H54 (cell line): Measurements from ENCODE around the gene QDPR.
A peak's percentile ranks its signal among the peaks of the same experiment; 100 is the strongest.
"Not testable (repeated sequence)": the region's sequence is repeated elsewhere in the genome, so short reads cannot be mapped to it uniquely, and the experiment has no call there.

Experiments
- DNase-seq: peaks from one replicate; pipeline ENCODE4 v3.0.0; 2011; ENCODE audit warnings: low spot score, mixed read lengths; ENCODE audit not compliant: insufficient read length
- FAIRE-seq: peaks from 3 replicates; lab custom pipeline; 2011; peaks lifted over from hg19 to GRCh38; lab: Jason Lieb, UNC
- POLR2A ChIP-seq: IDR thresholded peaks from 2 replicates; pipeline ENCODE4 v1.6.1; 2011; ENCODE audit warnings: low read depth, mild to moderate bottlenecking, low read length

QDPR gene

GRCh38 chr4:17450269-17450804 lies 61.6 kb downstream of the QDPR start:
- no peak for TF ChIP-seq POLR2A
- no peak for DNase-seq
- no peak for FAIRE-seq

DNA sequence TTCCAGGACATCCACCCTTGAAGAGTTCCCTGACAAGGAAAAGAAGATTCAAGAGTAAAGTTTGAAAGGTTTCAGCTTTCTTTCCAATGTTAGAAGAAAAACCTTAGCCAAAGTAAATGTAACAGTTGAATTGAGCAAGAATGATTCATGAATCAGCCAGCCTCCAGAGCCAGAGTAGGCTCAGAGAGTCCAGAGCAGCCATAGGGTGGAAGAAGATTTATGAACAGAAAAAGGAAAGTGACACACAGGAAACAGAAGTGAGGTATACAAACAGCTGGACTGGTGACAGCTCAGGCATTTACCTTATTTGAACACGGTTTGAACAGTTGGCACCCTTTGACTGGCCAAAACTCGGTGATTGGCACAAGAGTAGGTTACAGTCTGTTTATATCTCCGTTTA lies 63.2 kb downstream of the QDPR start:
- DNase-seq, result no peak
- TF ChIP-seq POLR2A, result no peak
- FAIRE-seq, result no peak

- TF ChIP-seq POLR2A, result no peak
- DNase-seq (peak; percentile 26), FAIRE-seq (peak; percentile 75)
Measured at GRCh38 chr4:17447675-17448298, 64.1 kb downstream of the QDPR start.

DNA sequence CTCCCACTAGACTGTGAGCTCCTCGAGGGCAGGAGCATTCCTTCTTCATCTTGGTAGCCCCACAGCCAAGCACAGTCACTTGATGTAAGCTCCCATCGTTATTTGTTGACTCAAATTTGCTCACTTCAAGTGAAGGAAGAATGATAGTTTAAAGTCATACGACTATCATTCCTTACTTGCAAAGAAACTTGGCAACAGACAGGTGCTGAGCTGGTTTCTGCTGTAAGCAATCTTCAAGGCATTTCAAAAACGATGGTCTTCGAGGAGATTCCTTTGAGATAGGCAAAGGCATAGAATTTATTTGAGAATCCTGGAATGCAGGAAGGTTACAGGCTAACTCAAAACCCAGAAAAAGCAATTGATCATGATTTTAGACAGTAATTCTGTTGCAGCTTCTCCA lies 64.8 kb downstream of the QDPR start:
- TF ChIP-seq POLR2A, result no peak
- DNase-seq, result no peak
- FAIRE-seq, result no peak

DNA sequence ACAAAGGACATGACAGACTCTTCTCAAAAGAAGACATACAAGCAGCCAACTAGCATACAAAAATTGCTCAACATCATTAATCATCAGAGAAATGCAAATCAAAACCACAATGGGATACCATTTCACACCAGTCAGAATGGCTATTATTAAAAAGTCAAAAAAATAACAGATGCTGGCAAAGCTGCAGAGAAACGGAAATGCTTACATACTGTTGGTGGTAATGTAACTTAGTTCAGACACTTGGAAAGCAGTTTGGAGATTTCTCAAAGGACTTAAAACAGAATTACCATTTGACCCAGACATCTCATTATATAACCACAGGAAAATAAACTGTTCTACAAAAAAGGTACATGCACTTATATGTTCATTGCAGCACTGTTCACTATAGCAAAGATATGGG lies 69.4 kb downstream of the QDPR start:
- FAIRE-seq, result not testable (repeated sequence)

DNA sequence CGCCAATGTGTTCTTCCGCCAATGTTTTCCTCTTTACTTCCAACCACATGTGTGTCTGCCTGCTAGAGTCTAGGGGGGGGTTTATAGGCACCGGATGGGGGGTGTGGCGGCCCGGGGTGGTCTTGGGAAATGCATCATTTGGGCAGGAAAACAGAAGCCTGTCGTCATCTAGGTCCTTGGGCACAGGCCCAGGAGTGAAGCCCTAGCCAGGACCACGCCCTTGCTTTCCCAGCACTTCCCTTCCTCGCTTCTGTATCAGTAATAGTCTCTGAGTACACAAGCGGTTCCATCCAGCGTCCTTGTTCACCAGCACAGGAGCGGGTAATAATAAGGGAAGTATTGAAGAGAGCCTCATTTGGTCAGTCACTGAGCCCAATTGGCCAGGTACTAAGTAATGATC lies 74.5 kb downstream of the QDPR start:
- DNase-seq (no peak), FAIRE-seq (no peak)
- no peak for TF ChIP-seq POLR2A

More for the DNA sequence above, 69.4 kb downstream of the QDPR start:
- not testable (repeated sequence) for DNase-seq

DNA sequence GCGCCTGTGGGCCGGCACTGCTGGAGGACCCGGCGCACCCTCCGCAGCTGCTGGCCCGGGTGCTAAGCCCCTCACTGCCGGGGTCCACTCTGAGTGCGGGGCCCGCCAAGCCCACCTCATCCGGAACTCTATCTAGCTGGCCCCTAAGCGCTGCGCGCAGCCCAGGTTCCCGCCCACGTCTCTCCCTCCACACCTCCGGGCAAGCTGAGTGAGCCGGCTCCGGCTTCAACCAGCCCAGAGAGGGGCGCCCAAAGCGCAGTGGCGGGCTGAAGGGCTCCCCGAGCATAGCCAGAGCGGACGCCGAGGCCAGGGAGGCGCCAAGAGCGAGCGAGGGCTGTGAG lies 75.2 kb downstream of the QDPR start:
- DNase-seq (no peak), FAIRE-seq (no peak)
- TF ChIP-seq POLR2A, result no peak
